Adrenal gland (tissue), 5 donors: ENCODE data around the gene MED25.

Source experiments
- CTCF ChIP-seq, 6 experiments: fragments of 450-650 bp in 4 of 6; fragments of 200-600 bp in 2 of 6; sonication (generic) in 1 of 6; IDR thresholded peaks; 1 replicate in 5 of 6; 2 replicates in 1 of 6; pipeline versions ENCODE4 v1.5.1 to v1.8.0; 2016 to 2021; ENCODE audit warnings: antibody characterized with exemption in 6 of 6, mild to moderate bottlenecking in 2 of 6, moderate library complexity in 1 of 6
- POLR2A ChIP-seq, 2 donors: fragments of 450-650 bp; IDR thresholded peaks; one replicate each; pipeline ENCODE4 v1.6.1; 2017; ENCODE audit warnings: antibody characterized with exemption in 2 of 2, mild to moderate bottlenecking in 2 of 2, moderate library complexity in 1 of 2
- donor health status: DM: no; HTN: no; CAD: no.

DNA sequence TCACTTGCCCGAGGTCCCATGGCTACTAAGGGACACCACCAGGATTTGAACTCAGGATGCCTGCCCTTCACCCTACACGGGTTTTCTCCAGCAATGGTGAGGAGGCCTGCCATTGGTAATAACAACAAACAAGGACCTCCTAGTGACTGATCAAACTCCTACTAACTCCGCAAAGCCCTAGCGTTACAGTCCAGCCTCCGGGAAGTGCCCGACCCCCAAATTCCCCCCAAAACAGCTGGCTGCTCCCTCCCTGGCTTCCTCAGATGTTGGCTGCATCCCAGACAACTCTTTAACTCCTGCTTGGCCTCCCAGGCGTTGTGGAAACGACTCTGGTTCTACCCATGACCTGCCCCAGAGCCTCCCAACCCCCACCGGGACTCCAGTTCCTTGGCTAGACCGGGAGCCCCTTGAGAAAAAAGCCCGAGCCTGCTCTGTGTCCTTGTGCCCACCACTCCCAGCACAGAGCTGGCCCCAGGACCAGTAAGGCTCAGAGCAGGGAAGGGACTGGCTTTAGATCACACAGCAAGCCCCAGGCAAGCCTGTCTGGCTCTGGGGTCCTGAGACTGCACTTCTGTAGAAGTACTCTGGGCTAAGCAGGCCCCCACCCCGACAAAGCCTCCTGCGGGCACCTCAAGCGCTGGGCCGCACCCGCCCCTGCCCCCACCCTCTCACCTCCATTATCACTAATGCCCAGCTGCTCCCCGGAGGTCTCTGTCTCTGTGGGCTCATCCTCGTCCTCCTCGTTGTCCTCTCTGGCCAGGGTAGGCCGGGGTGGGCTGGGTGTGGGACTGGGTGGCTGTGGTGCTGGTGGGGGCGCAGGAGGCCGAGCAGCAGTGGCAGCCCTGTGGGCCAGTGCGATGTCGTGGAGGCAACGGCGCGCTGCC, 54.4 kb downstream of the MED25 start:
- TF ChIP-seq CTCF (IDR thresholded peaks at IDR 0.05) = no peak
- TF ChIP-seq POLR2A (IDR thresholded peaks at IDR 0.05) = no peak
